Measurements from ENCODE around the gene ATCAY. TPM values are rescaled to one million over a fixed set of nuclear protein-coding genes. Genes with fewer than 3 reads are reported as not detected.

Gene ATCAY, protein sequence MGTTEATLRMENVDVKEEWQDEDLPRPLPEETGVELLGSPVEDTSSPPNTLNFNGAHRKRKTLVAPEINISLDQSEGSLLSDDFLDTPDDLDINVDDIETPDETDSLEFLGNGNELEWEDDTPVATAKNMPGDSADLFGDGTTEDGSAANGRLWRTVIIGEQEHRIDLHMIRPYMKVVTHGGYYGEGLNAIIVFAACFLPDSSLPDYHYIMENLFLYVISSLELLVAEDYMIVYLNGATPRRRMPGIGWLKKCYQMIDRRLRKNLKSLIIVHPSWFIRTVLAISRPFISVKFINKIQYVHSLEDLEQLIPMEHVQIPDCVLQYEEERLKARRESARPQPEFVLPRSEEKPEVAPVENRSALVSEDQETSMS
- not detected for total RNA-seq

DNA sequence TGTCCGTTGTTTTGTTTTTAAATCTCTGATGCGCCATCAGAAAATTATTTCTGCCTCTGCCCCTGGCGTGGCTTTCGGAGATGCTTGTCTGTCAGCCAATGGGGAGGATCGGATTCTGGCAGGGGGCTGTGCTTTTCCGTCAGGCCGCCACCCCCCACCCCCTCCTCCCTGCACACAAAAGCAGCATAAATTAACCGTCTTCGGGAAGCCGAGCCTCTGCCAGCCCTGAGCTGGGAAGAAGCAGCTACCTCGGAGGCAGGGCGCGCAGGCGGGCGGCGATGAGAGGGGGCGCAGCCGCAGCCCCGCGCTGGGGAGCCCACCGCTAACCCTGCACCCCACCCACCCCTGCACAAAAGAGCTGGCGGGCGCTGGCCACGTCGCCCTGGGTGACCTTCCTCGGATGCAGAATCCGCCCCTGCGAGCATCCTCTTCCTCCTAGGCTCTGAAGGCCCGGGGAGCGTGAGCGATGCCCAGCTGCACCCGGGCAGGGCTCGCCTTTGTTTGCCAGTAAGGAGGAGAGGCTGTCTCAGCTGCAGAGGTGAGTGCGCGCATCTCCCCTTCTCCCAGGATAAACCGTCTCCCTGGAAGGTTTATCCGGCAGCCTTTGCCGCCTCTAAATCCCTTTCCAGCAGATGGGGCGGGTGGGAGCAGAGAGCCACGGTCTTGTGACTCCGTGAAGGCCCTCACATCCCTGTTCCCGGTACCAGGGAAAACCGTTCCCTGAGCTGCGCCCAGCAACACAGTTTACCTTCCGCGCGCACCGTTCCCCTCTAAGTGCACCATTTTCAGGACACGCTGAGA is at the start of gene ATCAY:
Gene ATCAY (plus strand): TSS at position 215 of the 801 bp plus-strand sequence. CDS start 5,083 bp downstream, outside the sequence.
- Histone ChIP-seq H3K4me3 (no peak within 1 kb of the TSS), H3K27ac (no peak within 1 kb of the TSS), H3K36me3 (no peaks in the 10 kb centered on the region), H3K4me1 (peaks cover 0 to 6% (median 0%) of the 10 kb centered on the region in 3 donors), H3K9me3 (no peaks in the 10 kb centered on the region), H3K27me3 (peaks cover 0 to 85% (median 19%) of the 10 kb centered on the region in 4 donors)
- intact Hi-C loops (cut with DNase I): no loop called here
- TF ChIP-seq, protein P1, sequence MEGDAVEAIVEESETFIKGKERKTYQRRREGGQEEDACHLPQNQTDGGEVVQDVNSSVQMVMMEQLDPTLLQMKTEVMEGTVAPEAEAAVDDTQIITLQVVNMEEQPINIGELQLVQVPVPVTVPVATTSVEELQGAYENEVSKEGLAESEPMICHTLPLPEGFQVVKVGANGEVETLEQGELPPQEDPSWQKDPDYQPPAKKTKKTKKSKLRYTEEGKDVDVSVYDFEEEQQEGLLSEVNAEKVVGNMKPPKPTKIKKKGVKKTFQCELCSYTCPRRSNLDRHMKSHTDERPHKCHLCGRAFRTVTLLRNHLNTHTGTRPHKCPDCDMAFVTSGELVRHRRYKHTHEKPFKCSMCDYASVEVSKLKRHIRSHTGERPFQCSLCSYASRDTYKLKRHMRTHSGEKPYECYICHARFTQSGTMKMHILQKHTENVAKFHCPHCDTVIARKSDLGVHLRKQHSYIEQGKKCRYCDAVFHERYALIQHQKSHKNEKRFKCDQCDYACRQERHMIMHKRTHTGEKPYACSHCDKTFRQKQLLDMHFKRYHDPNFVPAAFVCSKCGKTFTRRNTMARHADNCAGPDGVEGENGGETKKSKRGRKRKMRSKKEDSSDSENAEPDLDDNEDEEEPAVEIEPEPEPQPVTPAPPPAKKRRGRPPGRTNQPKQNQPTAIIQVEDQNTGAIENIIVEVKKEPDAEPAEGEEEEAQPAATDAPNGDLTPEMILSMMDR (IDR thresholded peaks at IDR 0.05): no peak
- TF ChIP-seq POLR2A (IDR thresholded peaks at IDR 0.05): no peak
- 4% methylated on average over 13 to 36 of the region's 49 CpGs for WGBS, 2 donors
- DNase-seq: no peak

DNA sequence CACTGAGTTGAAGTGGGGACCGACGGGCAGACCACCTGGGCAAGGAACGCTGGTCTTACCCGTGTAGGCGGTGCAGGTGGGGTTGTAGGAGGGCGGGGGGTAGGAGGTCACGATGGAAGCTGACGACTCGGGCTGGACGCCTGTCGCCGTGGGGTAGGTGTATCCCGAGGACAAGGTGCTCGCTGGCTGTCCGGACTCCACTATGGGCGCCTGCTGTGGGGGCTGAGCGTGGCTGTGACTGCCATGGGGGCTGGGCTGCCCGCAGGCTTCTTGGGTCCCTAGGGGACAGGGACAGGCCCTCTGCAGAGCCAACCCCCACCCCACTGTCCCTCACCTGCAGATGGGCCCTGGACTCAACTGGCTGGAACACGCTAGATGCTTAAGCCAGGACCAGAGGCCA is 48.9 kb upstream of the ATCAY start:
- intact Hi-C loops (cut with DNase I): no loop called here
- H3K36me3 ChIP-seq: no peaks in the 10 kb centered on the region
- no peak overlapping the region for H3K4me3 ChIP-seq
- H3K27ac ChIP-seq: no peak overlapping the region
- peaks cover 5 to 14% (median 9%) of the 10 kb centered on the region in 3 donors for H3K4me1 ChIP-seq
- WGBS, 2 donors: 76 to 82% methylated on average over 12 to 15 of the region's 19 CpGs
- DNase-seq: no peak
- TF ChIP-seq POLR2A (IDR thresholded peaks at IDR 0.05): no peak
- TF ChIP-seq, protein P1 (IDR thresholded peaks at IDR 0.05): no peak
- no peaks in the 10 kb centered on the region for H3K9me3 ChIP-seq
- H3K27me3 ChIP-seq: peaks cover 0 to 48% (median 0%) of the 10 kb centered on the region in 4 donors

DNA sequence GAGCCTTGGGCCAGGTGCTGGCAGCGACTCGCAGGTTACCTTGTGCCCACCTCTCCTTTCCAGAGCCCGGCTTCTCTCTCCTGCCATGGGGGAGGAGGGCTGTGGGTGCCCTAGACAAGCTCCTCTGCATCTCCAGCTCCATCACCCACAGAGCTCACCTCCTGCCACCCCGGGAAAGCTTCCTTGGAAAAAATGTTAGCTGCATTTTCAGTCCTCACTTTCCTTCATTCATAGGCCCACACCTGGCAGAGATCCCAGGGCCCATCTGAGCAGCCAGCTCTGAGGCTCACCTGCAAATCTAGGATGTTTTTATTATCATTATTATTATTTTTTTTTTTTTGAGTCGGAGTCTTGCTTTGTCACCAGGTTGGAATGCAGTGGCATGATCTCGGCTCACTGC is 48.5 kb upstream of the ATCAY start:
- Histone ChIP-seq H3K27ac (no peak overlapping the region), H3K36me3 (no peaks in the 10 kb centered on the region), H3K4me1 (peaks cover 5 to 14% (median 9%) of the 10 kb centered on the region in 3 donors), H3K27me3 (peaks cover 0 to 48% (median 0%) of the 10 kb centered on the region in 4 donors), H3K9me3 (no peaks in the 10 kb centered on the region), H3K4me3 (no peak overlapping the region)
- TF ChIP-seq, protein P1 (IDR thresholded peaks at IDR 0.05): no peak
- TF ChIP-seq POLR2A (IDR thresholded peaks at IDR 0.05): no peak
- 44 to 82% methylated on average over 3 to 6 of the region's 6 CpGs for WGBS, 2 donors
- intact Hi-C loops (cut with DNase I): no loop called here
- no peak for DNase-seq

DNA sequence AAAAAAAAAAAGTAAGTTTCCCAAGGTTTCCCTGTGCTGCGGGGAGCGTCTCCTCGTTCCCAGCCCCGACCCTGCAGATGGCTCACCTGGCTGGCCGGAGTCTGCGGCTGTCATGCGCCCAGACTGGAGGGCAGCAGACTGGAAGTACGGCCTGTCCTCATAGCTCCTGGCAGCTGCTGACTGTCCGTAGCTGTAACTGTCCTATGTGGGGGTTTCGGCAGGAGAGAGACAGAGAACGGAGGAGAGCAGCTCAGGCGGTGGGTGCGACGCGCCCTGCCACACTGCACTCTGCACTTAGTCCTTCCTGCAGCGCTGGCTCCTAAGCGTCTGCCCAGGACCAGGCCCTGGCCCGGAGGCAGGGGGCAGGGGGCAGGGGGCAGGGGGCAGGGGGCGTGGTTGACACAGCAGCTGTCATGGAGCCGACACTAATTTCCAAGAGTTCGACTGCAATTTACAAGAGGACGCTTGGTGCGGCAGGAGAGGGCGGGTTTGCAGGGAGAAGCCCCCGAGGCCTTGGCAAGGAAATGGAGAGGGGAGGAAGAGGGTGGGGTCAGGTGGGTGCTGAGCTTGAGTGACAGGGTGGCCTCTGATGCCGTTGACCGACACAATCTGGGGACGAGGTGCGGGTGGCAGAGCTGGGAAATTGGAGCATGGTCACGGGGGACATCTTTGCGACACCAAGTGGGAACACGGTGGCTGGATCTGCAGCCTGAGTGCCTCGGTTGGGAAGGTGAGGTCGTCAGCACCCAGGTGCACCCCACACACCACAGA is 46.7 kb upstream of the ATCAY start:
- DNase-seq: no peak
- WGBS, 2 donors: 62 to 76% methylated on average over 22 to 27 of the region's 34 CpGs
- intact Hi-C loops (cut with DNase I): no loop called here
- Histone ChIP-seq H3K36me3 (no peaks in the 10 kb centered on the region), H3K27me3 (peaks cover 0 to 52% (median 0%) of the 10 kb centered on the region in 4 donors), H3K27ac (no peak overlapping the region), H3K9me3 (no peaks in the 10 kb centered on the region), H3K4me1 (peaks cover 3 to 4% (median 3%) of the 10 kb centered on the region in 3 donors), H3K4me3 (no peak overlapping the region)
- TF ChIP-seq, protein P1 (IDR thresholded peaks at IDR 0.05): no peak
- no peak for TF ChIP-seq POLR2A (IDR thresholded peaks at IDR 0.05)

Measured in esophagus squamous epithelium (tissue), 5 donors.